Stomach (tissue), 9 donors: ENCODE data around the gene ATP2B2. TPM values are rescaled to one million over a fixed set of nuclear protein-coding genes. Genes with fewer than 3 reads are reported as not detected.

Experiments
- DNase-seq, 2 donors: peaks; one replicate each; pipeline versions ENCODE4 v3.0.0 to v3.0.0-alpha.2; 2013 to 2019
- H3K27ac ChIP-seq, 5 donors: fragments of 200-600 bp in 4 of 5; sonication (generic) in 4 of 5; one replicate each; pipeline ENCODE4 v1.5.1; 2013 to 2019; ENCODE audit warnings: mild to moderate bottlenecking in 1 of 5, moderate library complexity in 1 of 5
- H3K27me3 ChIP-seq, 3 donors: fragments of 200-600 bp; sonication (generic); one replicate each; pipeline ENCODE4 v1.5.1; 2017 to 2019; ENCODE audit warnings: mixed run types in 1 of 3
- H3K36me3 ChIP-seq, 4 donors: fragments of 200-600 bp; sonication (generic); 1 replicate in 3 of 4; 2 replicates in 1 of 4; pipeline ENCODE4 v1.5.1; 2016 to 2019
- H3K4me1 ChIP-seq, 4 donors: fragments of 200-600 bp; sonication (generic); one replicate each; pipeline ENCODE4 v1.5.1; 2016 to 2019
- H3K4me3 ChIP-seq, 4 donors: fragments of 200-600 bp; sonication (generic) in 3 of 4; one replicate each; pipeline ENCODE4 v1.5.1; 2016 to 2019; ENCODE audit warnings: mild to moderate bottlenecking in 1 of 4
- H3K9me3 ChIP-seq, 4 donors: fragments of 200-600 bp; sonication (generic); one replicate each; pipeline ENCODE4 v1.5.1; 2016 to 2019
- CTCF ChIP-seq, 7 experiments: fragments of 450-650 bp in 4 of 7; fragments of 200-600 bp in 3 of 7; sonication (generic) in 3 of 7; IDR thresholded peaks; one replicate each; pipeline ENCODE4 v1.5.1; 2016 to 2019; ENCODE audit warnings: antibody characterized with exemption in 7 of 7, control low read depth in 2 of 7, mild to moderate bottlenecking in 1 of 7
- EP300 ChIP-seq: sonication (generic); formaldehyde crosslinking; IDR thresholded peaks from one replicate; pipeline ENCODE4 v1.6.1; 2017; ENCODE audit warnings: antibody characterized with exemption
- POLR2A ChIP-seq, 4 donors: fragments of 450-650 bp; IDR thresholded peaks; one replicate each; pipeline ENCODE4 v1.6.1; 2016; ENCODE audit warnings: antibody characterized with exemption in 4 of 4, control low read depth in 2 of 4, mild to moderate bottlenecking in 1 of 4, moderate library complexity in 1 of 4
- POLR2AphosphoS5 ChIP-seq, 3 donors: sonication (generic); formaldehyde crosslinking; IDR thresholded peaks; one replicate each; pipeline ENCODE4 v1.6.1; 2016; ENCODE audit warnings: antibody characterized with exemption in 3 of 3
- WGBS, 5 donors: extraction: QIAGEN DNeasy Blood & Tissue Kit in 3 of 5; methylation state at CpG; one replicate each; pipeline versions ENCODE4 v1.1.5 to v1.1.7; 2013 to 2018; 5-methylcytosine and 5-hydroxymethylcytosine counted together
- intact Hi-C: fragments of 100-400 bp; cut with DNase I; formaldehyde crosslinking; loops from one replicate; pipeline ENCODE4 v1.15.1; 2023; ENCODE audit warnings: low total_unique reads
- polyA plus RNA-seq, 3 donors: library from polyadenylated mRNA; stranded (reverse); fragments of 200-250 nt; gene quantifications; one replicate each; pipeline ENCODE4 v1.2.3, GENCODE V29; 2013
- total RNA-seq, 5 donors: library from RNA; depleted of rRNA; stranded (reverse); fragments of >200 nt; gene quantifications; one replicate each; pipeline versions ENCODE4 v1.1.0 to v1.2.3, GENCODE V29; 2014 to 2016
- donor health status: healthy with polysubstance abuse.
- donor health status: Bipolar disorder and iron deficiency.
- donor health status: healthy.

The ATP2B2 gene
- total and polyA plus RNA-seq, 8 donors, result 0.03 to 0.37 TPM; not detected in 6

- Histone ChIP-seq H3K4me1 (peaks cover 2 to 47% (median 25%) of the 10 kb centered on the region in 4 donors), H3K36me3 (peaks cover 10 to 92% (median 42%) of the 10 kb centered on the region in 4 donors), H3K9me3 (no peaks in the 10 kb centered on the region), H3K27ac (no peak overlapping the region), H3K4me3 (no peak overlapping the region), H3K27me3 (no peaks in the 10 kb centered on the region)
- intact Hi-C loops, result no loop called here
- 82 to 91% (median 88%) methylated on average over 9 of the region's 9 CpGs for WGBS, 5 donors
- TF ChIP-seq EP300 (no peak), POLR2AphosphoS5 (IDR thresholded peaks at IDR 0.05) (no peak), CTCF (IDR thresholded peaks at IDR 0.05) (no peak), POLR2A (IDR thresholded peaks at IDR 0.05) (no peak)
- DNase-seq, result no peak
Observed at GRCh38 chr3:10289077-10289476, 216.3 kb downstream of the ATP2B2 start.

- Histone ChIP-seq H3K36me3 (peaks cover 10 to 86% (median 45%) of the 10 kb centered on the region in 4 donors), H3K4me1 (peaks cover 7 to 49% (median 26%) of the 10 kb centered on the region in 4 donors), H3K9me3 (no peaks in the 10 kb centered on the region), H3K27ac (no peak overlapping the region), H3K27me3 (no peaks in the 10 kb centered on the region), H3K4me3 (no peak overlapping the region)
- DNase-seq, result no peak
- no peak for TF ChIP-seq POLR2AphosphoS5 (IDR thresholded peaks at IDR 0.05)
- TF ChIP-seq EP300, result no peak
- no peak for TF ChIP-seq POLR2A (IDR thresholded peaks at IDR 0.05)
- no peak for TF ChIP-seq CTCF (IDR thresholded peaks at IDR 0.05)
- WGBS, 5 donors, result 83 to 95% (median 92%) methylated on average over 11 of the region's 11 CpGs
- intact Hi-C loops, result no loop called here
Observed at GRCh38 chr3:10288575-10288960, 216.8 kb downstream of the ATP2B2 start.

GRCh38 chr3:10287936-10288574 lies 217.3 kb downstream of the ATP2B2 start:
- 90 to 94% (median 91%) methylated on average over 8 to 12 of the region's 12 CpGs for WGBS, 5 donors
- DNase-seq, result no peak

More at GRCh38 chr3:10287936-10288574, 217.3 kb downstream of the ATP2B2 start:
- H3K36me3 ChIP-seq, result peaks cover 10 to 83% (median 50%) of the 10 kb centered on the region in 4 donors
- intact Hi-C loops, result no loop called here
- no peak overlapping the region for H3K4me3 ChIP-seq
- TF ChIP-seq CTCF (IDR thresholded peaks at IDR 0.05) (no peak), EP300 (no peak), POLR2AphosphoS5 (IDR thresholded peaks at IDR 0.05) (no peak), POLR2A (IDR thresholded peaks at IDR 0.05) (no peak)
- H3K27ac ChIP-seq, result no peak overlapping the region
- no peaks in the 10 kb centered on the region for H3K9me3 ChIP-seq
- H3K4me1 ChIP-seq, result peaks cover 12 to 48% (median 25%) of the 10 kb centered on the region in 4 donors
- no peaks in the 10 kb centered on the region for H3K27me3 ChIP-seq
